UCSD-AML1 (cell line): ENCODE measurements around the gene HOXA11.

Experiments
- DNase-seq: peaks from one replicate; lab custom pipeline; 2025; ENCODE audit not compliant: unreplicated experiment; lab: John Stamatoyannopoulos, UW

The HOXA11 gene

DNA sequence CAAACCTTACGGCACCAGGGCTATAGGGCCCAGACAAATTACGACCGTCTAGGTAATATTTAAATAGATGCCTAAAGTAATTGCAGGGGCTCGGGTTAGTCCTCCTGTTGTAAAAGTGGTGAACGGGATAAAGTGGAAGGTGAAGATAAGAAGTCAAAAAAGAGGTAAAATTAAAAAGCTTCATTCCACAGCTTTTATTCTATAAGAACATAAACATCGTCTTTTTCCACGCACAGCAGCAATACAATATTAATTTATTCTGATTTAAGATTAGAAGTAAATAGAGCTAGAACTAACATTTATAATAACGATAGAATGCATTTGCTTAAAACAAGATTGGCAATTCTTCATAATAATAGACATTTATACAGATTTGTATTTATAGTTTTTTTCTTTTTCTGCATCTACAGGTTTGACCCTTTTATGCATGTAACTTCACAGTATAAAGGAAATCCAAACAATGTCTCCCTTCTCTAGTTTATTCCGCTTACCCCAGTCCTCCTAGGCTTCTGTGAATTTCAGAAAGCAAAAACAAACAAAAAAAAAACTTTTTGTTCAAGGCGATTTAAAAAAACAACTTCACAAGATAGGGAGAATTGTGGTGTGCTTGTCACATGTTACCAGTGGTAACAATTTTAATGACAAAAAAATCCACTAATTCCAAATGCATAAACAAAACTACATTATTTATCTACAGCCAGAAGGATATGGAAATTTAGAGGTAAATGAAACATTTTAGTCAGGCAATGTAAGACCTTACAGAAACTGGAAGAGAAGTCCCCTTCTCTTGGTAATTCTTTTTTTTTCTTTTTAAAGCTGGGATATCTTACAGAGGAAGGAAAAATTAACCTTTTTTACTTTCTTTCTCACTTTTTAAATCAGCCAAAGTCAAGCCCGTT, 14.4 kb downstream of the HOXA11 start:
- no peak for DNase-seq

DNA sequence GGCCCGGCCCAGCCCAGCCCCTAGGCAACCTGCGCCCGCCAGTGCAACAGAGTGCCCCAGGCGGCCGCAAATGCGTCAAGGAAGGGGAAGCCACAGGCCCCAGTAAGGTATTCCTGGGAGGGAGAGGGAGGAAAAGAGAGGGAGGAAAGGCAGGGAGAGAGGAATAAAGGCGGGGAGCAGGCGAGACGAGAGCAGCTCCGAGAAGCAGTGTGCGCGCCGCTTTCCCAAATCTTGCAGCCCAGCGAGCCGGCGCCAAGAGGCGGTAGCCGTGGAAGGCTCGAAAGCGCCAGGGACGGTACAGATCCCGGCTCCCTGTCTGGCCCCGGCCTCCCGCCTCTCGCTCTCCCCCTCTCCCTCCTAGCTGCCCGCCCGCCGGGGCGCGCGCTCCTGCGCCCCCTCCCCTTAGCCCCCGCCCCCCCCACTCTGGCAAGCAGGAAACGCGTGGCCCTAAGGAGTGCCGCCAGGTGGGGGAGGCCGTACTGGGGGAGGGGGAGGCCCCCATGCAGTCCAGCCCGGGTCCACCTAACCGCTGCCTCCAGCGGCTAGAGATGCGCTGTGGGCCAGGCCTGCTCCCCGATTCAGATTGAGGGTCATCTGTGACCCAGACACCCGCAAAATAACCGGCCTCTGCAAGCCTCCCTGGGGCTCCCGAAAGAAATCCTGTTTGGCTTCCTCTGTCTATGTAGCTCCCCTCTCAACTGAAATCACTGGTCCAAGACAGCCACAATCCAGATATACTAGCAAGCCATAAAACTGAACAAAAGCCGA, 15.2 kb downstream of the HOXA11 start:
- peak; percentile 44 for DNase-seq

- peak; percentile 66 for DNase-seq
Measured at GRCh38 chr7:27168265-27168947, 16.6 kb downstream of the HOXA11 start.

DNA sequence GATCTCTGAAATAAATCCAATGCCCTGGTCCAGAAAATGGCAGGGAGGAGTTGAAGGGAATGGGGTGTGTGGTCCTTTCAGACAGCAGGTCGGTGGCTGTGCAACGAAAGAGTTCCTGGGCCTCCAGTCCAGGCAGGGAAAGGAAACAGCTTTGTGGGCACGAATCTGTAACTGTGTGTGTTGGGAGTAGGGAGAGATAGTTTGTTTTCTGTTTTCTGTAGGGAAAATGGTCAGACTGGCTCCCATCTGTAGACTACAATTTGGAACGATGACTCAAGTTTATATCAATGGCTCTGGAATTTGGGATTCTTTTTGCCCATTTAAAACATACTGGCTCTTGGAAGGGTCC, 17.1 kb downstream of the HOXA11 start:
- no peak for DNase-seq

DNA sequence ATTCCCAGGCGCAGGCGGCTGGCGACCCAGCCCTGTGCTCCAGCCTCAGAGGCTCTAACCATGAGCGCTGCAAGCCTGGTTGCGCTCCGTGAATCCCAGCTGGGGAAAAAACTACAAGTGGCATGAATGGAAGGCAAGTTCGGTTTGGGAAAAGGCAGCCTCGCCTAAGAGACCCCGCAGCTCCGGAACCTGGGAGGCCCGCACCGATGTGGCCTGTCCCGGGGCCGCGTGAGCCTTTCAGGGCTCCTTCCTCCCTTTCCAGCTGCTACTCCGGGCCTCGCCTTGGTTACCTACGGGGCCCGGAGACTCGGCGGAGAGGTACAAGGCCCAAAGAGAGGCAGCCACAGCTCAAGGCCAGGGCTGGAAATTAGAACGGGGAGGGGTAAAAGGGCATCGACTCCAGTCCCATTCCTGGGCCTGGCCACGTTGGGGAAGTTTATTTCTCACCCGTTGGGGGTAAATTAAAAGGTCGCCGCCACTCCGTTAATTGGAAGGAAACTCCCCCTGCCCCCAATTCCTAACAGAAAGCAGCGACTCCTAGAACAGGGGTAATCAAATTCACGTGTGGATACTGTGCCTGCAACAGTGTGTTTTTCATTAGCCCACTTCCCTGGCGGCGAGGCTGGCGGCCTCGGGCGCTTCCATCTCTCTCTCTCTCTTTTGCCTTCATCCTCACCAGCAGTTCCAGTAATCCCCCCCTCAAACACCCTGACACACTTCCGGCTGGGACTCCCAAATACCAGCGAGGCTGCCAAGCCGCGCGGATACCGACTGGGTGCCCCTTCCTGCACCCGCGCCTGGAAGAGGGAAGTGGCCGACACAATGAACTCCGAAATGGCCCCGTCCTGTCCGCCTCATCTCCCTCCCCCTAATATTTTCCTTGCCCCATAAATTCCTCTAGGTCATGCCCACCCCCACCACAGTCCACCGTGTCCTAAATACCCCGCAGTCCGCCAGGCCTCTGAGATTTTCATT, 18.2 kb downstream of the HOXA11 start:
- peak; percentile 69 for DNase-seq

DNA sequence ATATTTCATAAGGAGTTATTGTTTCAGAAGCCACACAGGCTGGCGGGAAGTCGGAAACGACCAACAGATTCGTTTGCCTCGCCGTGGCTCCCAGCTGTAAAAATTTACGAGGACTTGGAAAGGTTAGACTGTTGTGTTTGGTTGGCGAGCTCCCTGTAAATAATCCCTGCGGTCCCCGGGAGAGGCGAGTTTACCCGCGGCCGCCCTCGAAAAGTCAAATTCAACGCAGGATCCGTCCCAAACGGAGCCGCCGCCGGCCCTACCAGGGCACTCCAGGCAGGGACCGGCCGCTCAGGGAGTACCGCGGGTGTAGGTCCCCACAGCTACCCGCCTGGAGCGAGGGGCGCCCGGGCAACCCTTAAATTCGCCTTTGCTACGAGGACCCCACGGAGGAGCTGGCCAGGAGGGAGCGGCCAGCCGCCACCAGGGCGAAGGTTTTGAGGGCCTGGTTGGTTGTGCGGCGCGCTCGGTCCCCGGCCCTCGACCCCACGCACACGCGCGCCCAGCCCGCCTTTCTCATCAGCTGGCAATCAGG, 19.0 kb downstream of the HOXA11 start:
- DNase-seq, result no peak

- no peak for DNase-seq
Measured at GRCh38 chr7:27165089-27165995, 19.7 kb downstream of the HOXA11 start, which contains the start of gene HOXA9. TSS of gene HOXA9 (minus strand) at chr7:27165537. CDS start at chr7:27165457, 80 bp downstream.

DNA sequence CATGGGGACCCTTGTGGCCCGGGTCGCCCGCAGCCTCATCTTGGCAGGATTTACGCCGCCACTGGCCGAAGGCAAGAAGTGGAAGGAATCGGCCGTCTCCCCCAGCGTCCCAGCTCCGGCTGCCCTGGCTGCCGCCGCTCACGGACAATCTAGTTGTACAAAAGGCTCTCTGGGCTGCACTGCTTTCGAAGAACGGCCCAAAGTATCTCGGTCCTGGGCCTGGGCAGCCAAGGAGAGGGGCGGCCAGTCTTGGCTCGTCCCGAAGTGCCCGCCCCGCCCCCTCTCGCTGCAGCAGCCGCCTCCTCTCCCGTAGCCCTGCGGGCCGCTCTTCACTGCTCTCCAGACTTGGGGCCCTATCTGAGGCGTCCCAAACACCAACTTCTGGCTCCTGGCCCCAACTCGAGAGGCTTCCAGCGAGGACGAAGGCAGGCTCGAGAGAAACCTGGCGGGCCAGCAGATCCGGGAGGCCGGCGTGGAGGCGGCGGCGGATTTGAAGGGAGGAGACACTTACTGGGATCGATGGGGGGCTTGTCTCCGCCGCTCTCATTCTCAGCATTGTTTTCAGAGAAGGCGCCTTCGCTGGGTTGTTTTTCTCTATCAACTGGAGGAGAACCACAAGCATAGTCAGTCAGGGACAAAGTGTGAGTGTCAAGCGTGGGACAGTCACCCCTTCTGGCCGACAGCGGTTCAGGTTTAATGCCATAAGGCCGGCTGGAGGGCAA, 20.5 kb downstream of the HOXA11 start:
- DNase-seq, result no peak

DNA sequence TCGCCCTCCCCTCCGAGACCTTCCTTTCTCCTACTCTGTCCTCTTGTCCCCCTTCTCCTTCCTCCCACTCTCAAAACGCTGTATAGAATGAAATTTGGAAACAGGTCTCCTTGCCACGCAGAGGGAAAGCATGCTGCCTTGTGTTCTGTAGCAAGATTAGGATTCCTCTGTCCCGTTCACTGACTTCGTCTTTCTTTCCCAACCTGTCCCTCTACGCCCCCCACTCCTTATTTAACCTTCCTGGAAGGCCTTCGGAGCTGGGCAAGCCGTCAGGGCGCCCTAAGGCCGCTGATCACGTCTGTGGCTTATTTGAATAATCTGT, 21.0 kb downstream of the HOXA11 start:
- no peak for DNase-seq

DNA sequence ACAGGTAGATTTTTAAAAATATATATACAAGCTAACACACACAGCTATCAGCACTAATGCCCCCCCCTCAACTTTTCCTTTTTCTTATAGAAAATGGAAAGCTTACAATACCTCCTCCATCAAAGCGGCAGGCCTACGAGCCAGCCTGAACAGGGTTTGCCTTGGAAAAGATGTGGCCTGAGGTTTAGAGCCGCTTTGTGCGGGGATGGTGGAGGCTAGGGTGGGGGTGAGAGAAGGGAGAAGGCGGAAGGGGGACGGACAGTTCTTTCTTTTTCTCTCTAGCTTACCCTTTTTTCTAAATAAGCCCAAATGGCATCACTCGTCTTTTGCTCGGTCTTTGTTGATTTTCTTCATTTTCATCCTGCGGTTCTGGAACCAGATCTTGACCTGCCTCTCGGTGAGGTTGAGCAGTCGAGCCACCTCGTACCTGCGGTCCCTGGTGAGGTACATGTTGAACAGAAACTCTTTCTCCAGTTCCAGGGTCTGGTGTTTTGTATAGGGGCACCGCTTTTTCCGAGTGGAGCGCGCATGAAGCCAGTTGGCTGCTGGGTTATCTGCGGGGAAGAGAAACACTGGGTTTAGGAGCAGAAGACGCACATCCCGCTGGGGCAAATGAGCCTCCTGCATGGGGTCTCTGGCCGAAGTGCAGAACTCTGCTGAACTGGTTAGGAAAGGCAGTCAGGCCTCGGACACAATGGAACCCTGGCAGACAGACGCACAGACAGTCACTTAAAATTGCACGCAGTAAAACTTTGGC, 21.6 kb downstream of the HOXA11 start:
- no peak for DNase-seq

DNA sequence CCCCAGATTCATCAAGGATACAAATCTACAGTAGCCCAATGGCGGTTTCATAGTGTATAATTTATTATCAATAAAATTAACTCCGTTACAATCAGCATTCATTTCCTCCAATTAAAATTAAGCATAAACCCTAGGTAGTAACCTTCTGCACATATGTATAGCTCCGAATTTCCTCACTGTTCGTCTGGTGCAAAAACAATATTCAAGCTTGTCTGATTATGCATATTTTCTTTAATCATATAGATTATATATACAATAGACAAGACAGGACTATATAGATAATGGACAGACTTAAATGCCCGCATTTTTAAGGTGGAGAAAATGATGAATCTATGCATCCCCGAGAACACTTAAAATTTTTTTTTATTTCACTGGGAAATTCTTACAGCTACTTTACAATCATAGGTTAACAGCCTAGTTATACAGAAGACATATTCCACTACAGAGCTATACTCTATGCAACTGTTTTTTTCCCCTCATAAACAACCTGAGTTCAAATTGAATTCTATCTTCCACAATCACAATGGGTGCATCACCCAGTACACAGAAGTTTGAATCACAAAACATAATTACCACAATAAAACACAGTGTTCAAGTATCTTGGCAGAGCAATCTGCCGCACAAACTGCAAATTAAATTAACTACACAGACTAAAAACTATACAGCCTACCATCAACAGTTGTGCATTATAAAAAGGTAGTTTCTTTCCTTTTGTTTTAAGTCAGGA, 22.3 kb downstream of the HOXA11 start:
- no peak for DNase-seq

DNA sequence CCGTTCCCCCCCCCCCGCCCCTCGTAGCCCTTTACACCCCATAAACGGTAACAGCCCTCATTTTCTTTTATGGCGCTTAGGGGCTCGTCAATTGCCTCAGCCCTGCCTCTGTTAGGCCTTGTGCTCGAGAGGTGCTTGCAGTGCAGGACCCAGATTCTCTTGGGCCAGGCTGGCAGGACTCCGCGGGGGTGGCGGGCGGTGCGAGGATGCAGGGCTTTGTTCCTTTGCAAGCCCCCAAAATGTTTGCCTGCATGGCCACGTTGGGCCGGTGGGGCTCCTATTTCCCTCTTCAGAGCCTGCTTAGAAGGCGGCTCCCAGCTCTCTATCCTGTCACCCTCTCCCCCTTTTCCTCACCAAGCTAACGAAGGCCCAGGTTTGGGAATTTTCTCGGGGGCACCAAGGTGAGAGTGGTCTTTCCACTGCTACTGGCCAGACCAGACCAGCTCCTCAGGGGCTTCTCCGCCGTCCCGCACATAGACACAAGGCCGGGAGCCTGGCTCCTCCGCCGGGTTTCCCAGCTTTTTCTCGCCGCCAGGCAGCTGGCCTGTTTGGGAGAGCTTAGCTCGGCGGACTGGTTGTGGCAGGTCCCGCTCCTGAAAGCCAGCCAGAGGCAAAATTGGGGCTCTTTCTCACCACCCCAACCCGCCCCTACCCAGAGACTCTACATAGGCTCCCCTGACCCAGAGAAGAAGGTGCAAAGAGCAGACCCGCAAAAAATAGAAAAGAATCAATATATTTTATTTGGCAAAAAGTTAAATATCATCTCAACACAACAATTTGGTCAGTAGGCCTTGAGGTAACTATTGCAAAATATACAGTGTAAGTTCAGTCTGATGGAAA, 23.1 kb downstream of the HOXA11 start:
- no peak for DNase-seq

- DNase-seq, result peak; percentile 65
Measured at GRCh38 chr7:27161214-27161720, 23.8 kb downstream of the HOXA11 start.

DNA sequence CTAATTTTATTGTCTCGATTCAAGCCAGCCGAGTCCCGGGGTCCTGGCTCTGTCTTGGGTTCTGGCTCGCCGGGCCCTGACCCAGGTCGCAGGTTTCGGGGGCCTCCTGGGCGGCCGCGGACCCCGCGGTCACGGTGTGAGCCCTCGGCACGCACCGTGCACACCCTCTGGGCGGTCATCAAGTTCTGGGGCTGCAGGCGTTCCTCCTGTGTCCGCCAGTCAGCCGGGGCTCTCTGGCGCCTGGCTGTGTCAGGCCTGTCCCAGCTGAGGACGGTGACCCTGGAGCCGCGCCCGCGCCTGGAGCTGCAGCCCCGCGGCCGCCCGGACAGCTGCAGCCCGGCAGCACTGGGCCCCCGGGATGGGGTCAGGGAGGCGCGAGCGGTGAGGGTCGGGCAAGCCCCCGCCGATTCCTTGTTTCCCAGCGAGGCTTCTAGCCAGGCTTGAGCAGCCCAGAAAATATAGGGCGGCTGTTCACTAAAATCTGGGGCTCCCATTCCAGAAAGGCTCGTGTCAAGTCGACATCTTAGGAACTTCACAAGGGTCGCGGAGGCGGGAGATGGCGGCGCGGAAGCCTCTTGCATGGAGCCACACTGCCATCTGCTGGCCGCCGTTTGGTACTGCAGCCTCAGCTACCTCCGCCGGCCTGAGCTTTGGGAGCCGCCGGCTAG, 24.4 kb downstream of the HOXA11 start:
- peak; percentile 75 for DNase-seq

DNA sequence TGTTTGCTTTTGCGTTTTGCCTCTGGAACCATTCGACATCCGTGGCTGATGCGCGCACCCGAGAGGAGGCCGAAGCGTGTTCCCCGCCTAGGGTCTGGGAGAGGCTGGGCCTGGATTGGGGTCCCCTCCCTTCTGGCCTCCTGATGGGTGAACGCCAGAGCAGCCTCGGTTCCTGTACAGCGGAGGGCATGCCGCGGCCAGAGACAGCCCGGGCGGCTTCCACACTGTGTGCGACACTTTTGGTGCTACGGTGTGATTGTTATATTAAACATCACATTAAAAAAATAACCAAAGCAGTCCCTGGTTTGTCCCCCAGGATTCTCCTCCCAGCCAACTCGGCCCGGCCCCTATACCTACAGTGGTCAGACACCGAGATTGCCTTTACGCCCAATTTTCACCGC, 24.9 kb downstream of the HOXA11 start:
- DNase-seq, result peak; percentile 34
